Esophagus squamous epithelium (tissue), 5 donors: ENCODE measurements around the gene USP8. TPM values are rescaled to one million over a fixed set of nuclear protein-coding genes. Genes with fewer than 3 reads are reported as not detected.

Source experiments
- DNase-seq: peaks from one replicate; lab custom pipeline; 2025; lab: John Stamatoyannopoulos, UW
- H3K27ac ChIP-seq, 4 donors: fragments of 200-600 bp; sonication (generic); one replicate each; pipeline ENCODE4 v1.5.1; 2016 to 2019; ENCODE audit warnings: mild to moderate bottlenecking in 1 of 4
- H3K27me3 ChIP-seq, 4 donors: fragments of 200-600 bp; sonication (generic); 1 replicate in 3 of 4; 2 replicates in 1 of 4; pipeline versions ENCODE4 v1.5.1 to v1.6.0; 2017 to 2021; ENCODE audit warnings: antibody characterized with exemption in 1 of 4
- H3K36me3 ChIP-seq, 3 donors: fragments of 200-600 bp; sonication (generic); one replicate each; pipeline ENCODE4 v1.5.1; 2016 to 2019
- H3K4me1 ChIP-seq, 3 donors: fragments of 200-600 bp; sonication (generic); one replicate each; pipeline ENCODE4 v1.5.1; 2017 to 2019
- H3K4me3 ChIP-seq, 4 donors: fragments of 200-600 bp; sonication (generic); 1 replicate in 3 of 4; 2 replicates in 1 of 4; pipeline ENCODE4 v1.5.1; 2016 to 2019; ENCODE audit warnings: mild to moderate bottlenecking in 2 of 4, moderate library complexity in 1 of 4
- H3K9me3 ChIP-seq, 3 donors: fragments of 200-600 bp; sonication (generic); one replicate each; pipeline ENCODE4 v1.5.1; 2016 to 2019
- CTCF ChIP-seq, 6 experiments: fragments of 450-650 bp in 4 of 6; fragments of 200-600 bp in 2 of 6; sonication (generic) in 2 of 6; IDR thresholded peaks; one replicate each; pipeline ENCODE4 v1.5.1; 2016 to 2019; ENCODE audit warnings: antibody characterized with exemption in 6 of 6, mild to moderate bottlenecking in 4 of 6, moderate library complexity in 4 of 6
- POLR2A ChIP-seq, 4 donors: fragments of 450-650 bp; IDR thresholded peaks; one replicate each; pipeline ENCODE4 v1.6.1; 2017; ENCODE audit warnings: antibody characterized with exemption in 4 of 4, mild to moderate bottlenecking in 4 of 4, moderate library complexity in 3 of 4
- WGBS, 2 donors: methylation state at CpG; one replicate each; pipeline ENCODE4 v1.1.5; 2018; 5-methylcytosine and 5-hydroxymethylcytosine counted together
- intact Hi-C: fragments of 100-400 bp; cut with DNase I; formaldehyde crosslinking; loops from one replicate; pipeline ENCODE4 v1.15.0; 2022
- total RNA-seq, 4 donors: library from RNA; depleted of rRNA; stranded (reverse); fragments of >200 nt; gene quantifications; one replicate each; pipeline ENCODE4 v1.1.0, GENCODE V29; 2016
- donor health status: DM: yes; HTN: yes; CAD: no.

USP8 gene
- total RNA-seq, 4 donors from 2014 or later = 32.3 to 48.1 (median 43.8) TPM

- Histone ChIP-seq H3K4me1 (peaks cover 0 to 9% (median 0%) of the 10 kb centered on the region in 3 donors), H3K9me3 (peaks cover 0 to 3% (median 0%) of the 10 kb centered on the region in 3 donors), H3K36me3 (no peaks in the 10 kb centered on the region), H3K4me3 (no peak overlapping the region), H3K27ac (no peak overlapping the region), H3K27me3 (no peaks in the 10 kb centered on the region)
- DNase-seq = no peak
- WGBS, 2 donors = 59 to 66% methylated on average over 6 to 7 of the region's 7 CpGs
- TF ChIP-seq POLR2A (IDR thresholded peaks at IDR 0.05) (no peak), CTCF (IDR thresholded peaks at IDR 0.05) (no peak)
- intact Hi-C loops = no loop called here
Observed at GRCh38 chr15:50519740-50520425, 95.7 kb downstream of the USP8 start.

GRCh38 chr15:50523851-50524251 lies 99.6 kb downstream of the USP8 start:
- H3K36me3 ChIP-seq = no peaks in the 10 kb centered on the region
- peaks cover 0 to 9% (median 0%) of the 10 kb centered on the region in 3 donors for H3K4me1 ChIP-seq
- no peak for TF ChIP-seq CTCF (IDR thresholded peaks at IDR 0.05)
- no peak for TF ChIP-seq POLR2A (IDR thresholded peaks at IDR 0.05)
- no peaks in the 10 kb centered on the region for H3K9me3 ChIP-seq
- DNase-seq = no peak
- intact Hi-C loops = no loop called here
- H3K27ac ChIP-seq = no peak overlapping the region
- H3K27me3 ChIP-seq = no peaks in the 10 kb centered on the region
- no peak overlapping the region for H3K4me3 ChIP-seq
- 28 to 51% methylated on average over 5 of the region's 5 CpGs for WGBS, 2 donors

GRCh38 chr15:50531163-50531562 lies 107.0 kb downstream of the USP8 start:
- no peak for DNase-seq
- intact Hi-C loops = no loop called here
- no peak overlapping the region for H3K4me3 ChIP-seq
- no peaks in the 10 kb centered on the region for H3K4me1 ChIP-seq
- 86 to 87% methylated on average over 4 of the region's 4 CpGs for WGBS, 2 donors
- no peaks in the 10 kb centered on the region for H3K27me3 ChIP-seq
- H3K9me3 ChIP-seq = no peaks in the 10 kb centered on the region
- no peaks in the 10 kb centered on the region for H3K36me3 ChIP-seq
- TF ChIP-seq CTCF (IDR thresholded peaks at IDR 0.05) (no peak), POLR2A (IDR thresholded peaks at IDR 0.05) (no peak)
- H3K27ac ChIP-seq = no peak overlapping the region

GRCh38 chr15:50531766-50532165 lies 107.6 kb downstream of the USP8 start:
- WGBS, 2 donors = 51 to 57% methylated on average over 4 of the region's 4 CpGs
- DNase-seq = no peak
- intact Hi-C loops = no loop called here
- no peaks in the 10 kb centered on the region for H3K9me3 ChIP-seq
- no peaks in the 10 kb centered on the region for H3K4me1 ChIP-seq
- H3K27me3 ChIP-seq = no peaks in the 10 kb centered on the region
- no peak overlapping the region for H3K4me3 ChIP-seq
- no peak for TF ChIP-seq CTCF (IDR thresholded peaks at IDR 0.05)
- no peaks in the 10 kb centered on the region for H3K36me3 ChIP-seq
- H3K27ac ChIP-seq = no peak overlapping the region

GRCh38 chr15:50542887-50543210 lies 118.6 kb downstream of the USP8 start:
- DNase-seq = no peak
- 75 to 85% methylated on average over 2 of the region's 2 CpGs for WGBS, 2 donors
- TF ChIP-seq CTCF (IDR thresholded peaks at IDR 0.05) = no peak
- TF ChIP-seq POLR2A (IDR thresholded peaks at IDR 0.05) = no peak
- Histone ChIP-seq H3K27me3 (no peaks in the 10 kb centered on the region), H3K4me1 (no peaks in the 10 kb centered on the region), H3K27ac (no peak overlapping the region), H3K4me3 (no peak overlapping the region), H3K9me3 (no peaks in the 10 kb centered on the region), H3K36me3 (no peaks in the 10 kb centered on the region)
- intact Hi-C loops = no loop called here
